GM21786 (cell line): Measurements from ENCODE around the gene TNNI3K.

Experiments
- ATAC-seq: cut with Tn5 transposase; IDR thresholded peaks from one replicate; pipeline ENCODE4 v1.9.1; 2021; ENCODE audit not compliant: unreplicated experiment

TNNI3K gene

DNA sequence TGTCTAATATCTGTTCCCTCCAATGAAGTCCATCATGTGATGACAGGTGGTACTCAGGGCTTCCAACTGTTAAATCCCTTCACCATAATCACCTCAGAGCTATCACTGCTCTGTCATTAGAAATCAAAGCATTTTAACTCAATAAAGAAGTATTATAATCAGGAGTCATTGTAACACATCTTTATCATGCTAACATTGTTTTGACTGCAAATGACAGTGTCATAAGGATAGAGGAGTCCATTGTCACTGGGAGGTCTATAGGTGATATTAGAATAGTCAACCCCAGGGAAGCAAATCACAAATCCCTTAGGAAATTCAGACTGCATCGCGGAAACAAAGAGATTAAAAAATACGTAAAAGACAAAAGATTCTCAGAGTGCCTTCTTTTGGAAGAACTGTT lies 246.4 kb downstream of the TNNI3K start:
- ATAC-seq: no peak

DNA sequence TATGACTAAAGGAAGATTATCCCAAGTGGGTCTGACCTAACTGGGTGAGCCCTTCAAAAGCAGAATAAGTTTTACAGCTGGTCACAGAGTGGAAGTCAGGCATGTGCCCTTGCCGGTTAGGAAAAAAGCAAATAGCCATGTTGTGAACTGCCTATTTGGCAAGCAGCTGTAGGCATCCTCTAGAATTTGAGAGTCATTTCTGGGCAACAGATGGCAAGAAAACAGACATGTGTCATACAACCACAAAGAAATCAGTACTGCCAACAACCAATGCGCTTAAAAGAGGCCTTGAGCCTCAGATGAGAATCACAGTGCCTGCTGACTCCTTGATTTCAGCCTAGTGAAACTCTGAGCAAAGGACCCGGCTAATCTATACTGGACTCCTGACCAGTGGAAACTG lies 250.4 kb downstream of the TNNI3K start:
- no peak for ATAC-seq

DNA sequence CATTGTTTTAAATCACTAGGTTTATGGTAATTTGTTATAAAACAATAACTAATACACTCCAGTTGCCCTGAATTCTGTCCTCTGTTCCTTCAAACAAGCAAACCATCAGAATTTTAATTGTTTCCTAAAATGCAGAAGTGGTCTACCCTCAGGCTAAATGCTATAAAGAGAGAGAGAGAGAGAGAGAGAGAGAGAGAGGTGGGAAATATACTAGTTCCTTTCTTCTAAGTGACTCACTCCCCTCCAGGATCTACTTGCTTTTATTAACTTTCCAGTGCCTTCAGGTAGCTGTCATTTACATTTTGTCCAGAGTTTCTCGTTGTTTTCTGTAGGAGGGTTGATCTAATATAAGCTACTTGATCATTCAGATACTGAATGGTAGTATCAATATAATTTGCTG lies 250.8 kb downstream of the TNNI3K start:
- no peak for ATAC-seq

DNA sequence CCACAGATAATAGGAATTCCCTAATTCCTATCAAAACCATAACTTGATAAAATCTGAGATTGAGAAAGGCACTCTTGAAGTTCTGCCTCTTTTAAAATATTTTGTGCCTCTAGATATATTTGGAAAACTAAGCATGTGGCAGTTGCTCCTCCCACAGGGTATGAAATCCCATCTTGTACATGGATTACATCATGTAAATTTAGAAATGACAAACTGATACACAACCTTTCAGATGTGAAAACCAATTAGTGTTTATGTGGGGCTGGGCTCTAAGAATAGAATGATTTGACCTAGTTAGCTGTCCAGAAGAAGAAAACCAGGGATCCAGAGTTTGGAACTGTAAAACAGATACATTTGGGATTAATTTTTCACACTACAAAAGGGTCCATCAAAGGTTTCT lies 261.5 kb downstream of the TNNI3K start:
- ATAC-seq: no peak

DNA sequence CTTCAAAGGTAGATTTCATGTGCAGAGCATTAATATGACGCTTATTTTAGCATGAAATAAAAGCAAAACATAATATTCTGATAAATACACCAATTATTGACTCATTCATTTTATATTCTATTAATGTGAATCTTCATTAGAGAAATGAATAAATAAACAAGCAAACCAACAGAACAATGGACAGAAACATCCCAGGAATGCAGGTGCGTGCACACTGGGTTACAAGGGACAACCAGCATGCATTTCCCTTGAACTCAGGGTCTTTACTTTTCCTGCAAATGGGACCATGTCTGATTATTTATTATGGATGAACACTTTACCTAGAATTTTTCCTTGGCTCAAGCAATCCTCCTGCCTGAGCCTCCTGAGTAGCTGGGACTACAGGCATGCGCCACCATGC lies 263.7 kb downstream of the TNNI3K start:
- ATAC-seq: no peak

GRCh38 chr1:74502432-74502831 lies 267.2 kb downstream of the TNNI3K start:
- no peak for ATAC-seq

GRCh38 chr1:74502858-74503257 lies 267.7 kb downstream of the TNNI3K start:
- ATAC-seq: no peak

GRCh38 chr1:74504125-74504932 lies 269.1 kb downstream of the TNNI3K start:
- peak; percentile 87 for ATAC-seq

GRCh38 chr1:74504933-74505512 lies 269.8 kb downstream of the TNNI3K start:
- no peak for ATAC-seq

DNA sequence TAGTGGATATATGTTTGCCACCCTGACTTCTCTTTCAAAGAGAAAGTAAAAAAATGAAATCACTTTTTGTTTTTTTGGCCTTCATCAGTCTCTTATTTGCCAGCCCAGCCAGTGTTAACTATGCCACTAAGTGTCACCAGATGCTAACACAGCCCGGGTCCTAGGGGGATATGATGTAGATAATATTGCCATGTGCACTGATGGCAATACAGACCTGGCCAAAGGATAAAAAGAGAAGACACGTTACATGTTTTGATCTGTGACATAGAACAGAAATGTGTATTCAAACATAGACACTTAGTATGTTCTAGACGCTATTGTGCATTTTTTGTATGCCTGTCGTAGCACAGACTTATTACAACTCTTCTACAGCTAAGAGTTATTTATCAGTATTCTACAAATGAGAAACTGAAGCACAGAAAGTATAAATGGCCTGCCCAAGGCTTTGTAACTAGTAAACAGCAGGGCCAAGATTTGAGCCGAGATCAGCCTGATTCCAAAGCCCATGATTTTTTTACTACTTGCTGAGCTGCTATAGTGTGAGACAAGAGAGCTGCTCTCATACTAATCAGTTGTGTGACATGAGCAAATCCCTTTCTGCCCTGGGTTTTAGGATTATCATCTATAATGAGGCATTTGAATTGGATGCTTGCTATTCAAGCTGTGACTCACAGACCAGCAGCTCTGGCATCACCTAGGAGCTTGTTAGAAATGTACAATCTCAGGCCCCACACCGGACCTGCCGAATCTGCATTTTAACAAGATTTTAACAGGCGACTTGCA lies 270.9 kb downstream of the TNNI3K start:
- ATAC-seq: no peak

GRCh38 chr1:74508449-74508848 lies 273.3 kb downstream of the TNNI3K start:
- no peak for ATAC-seq

DNA sequence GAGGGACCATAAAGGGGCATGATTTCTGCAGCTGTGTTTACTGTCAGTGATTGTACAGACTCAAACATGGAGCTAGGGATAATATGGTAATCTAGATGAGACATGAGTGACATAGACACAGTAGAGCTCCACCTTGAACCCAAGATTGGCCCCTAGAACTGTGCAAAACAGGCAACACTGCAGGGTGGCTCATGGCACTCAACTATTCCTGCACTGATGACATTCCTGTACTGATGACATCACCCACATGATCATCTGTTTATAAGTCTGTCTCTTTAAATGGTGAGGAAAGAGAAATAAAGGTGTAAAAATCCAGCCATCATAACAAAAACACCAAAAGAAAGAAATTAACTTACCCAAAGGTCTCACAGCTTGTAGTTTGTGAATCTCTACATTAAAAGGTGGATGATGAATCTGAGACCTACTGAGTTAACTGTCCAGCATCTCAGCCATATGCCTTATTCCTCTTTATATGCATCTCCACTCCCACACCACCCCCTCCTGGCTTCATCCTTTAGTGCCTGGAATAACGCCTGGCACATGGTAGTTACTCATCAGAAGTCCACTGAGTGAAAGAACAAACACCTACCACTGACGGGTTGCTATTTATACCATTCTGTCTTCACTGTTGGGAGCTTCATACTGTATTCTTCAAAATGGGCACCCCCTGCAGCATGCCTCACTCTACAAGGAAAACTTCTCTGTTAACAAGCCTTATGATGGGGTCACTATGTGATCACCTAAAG lies 277.2 kb downstream of the TNNI3K start, which contains the start of gene LRRC53:
Gene LRRC53, minus strand, starts transcription at position 442 of the 746 bp plus-strand sequence. CDS start 29,262 bp downstream, outside the sequence.
- ATAC-seq: no peak

GRCh38 chr1:74513411-74514300 lies 278.5 kb downstream of the TNNI3K start:
- no peak for ATAC-seq

DNA sequence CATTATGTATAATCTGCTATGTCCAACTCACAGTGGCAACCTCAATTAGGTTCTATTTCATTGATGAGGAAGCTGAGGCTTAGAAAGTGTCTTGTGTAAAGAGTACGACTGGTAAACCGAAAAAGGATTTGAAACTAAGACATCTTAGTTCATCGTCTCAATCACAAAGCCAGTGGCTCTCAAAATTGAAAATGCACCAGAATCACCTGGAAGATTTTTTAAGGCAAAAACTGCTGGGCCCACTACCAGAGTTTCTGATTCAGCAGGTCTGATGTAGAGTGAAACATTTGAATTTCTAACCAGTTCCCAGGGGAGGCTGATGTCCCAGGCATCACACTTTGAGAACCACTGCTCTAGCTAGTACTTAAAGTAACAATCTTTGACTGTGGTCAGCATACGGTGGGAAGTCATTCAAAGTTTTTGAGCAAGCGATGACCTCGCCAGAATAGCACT lies 282.4 kb downstream of the TNNI3K start:
- ATAC-seq: peak; percentile 74

- no peak for ATAC-seq
Observed at GRCh38 chr1:74522148-74522547, 287.0 kb downstream of the TNNI3K start.

- no peak for ATAC-seq
Observed at GRCh38 chr1:74523873-74524480, 288.8 kb downstream of the TNNI3K start.

DNA sequence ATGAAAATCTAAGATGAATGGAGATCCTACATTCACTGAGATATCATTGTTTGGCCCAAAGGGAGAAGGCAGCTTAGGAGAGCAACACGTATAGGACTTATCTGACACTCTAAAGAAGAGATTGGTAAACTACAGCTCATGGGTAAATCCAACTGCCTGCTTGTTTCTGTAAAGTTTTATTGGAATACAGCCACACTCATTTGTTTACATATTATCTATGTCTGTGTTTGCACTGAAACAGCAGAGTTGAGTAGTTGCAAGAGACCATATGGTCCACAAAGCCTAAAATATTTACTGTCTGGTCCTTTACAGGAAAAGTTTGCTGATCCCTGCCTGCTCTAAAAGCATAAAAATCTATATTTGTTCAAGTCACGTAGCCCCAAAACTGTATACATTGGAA lies 291.5 kb downstream of the TNNI3K start:
- no peak for ATAC-seq

DNA sequence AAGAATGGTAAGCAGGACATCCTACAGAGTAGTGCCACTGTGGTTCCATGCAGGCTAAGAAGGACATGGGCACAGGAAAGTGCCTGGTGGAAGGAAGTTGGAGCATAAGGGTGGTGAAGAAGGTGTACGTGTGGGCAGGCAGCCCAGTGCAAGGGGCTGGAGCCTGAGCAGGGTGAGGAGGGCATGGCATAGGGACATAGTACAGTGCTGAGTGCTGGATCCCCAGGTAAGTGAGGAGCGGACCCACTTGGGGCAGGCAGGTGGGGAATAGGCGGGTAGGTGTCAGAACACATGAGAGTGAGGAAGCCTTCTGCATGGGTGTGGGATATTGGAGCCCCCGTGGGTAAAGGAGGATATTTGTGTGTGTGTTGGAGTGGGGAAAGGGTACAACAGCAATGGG lies 292.9 kb downstream of the TNNI3K start:
- no peak for ATAC-seq

GRCh38 chr1:74530892-74531291 lies 295.7 kb downstream of the TNNI3K start:
- ATAC-seq: no peak

DNA sequence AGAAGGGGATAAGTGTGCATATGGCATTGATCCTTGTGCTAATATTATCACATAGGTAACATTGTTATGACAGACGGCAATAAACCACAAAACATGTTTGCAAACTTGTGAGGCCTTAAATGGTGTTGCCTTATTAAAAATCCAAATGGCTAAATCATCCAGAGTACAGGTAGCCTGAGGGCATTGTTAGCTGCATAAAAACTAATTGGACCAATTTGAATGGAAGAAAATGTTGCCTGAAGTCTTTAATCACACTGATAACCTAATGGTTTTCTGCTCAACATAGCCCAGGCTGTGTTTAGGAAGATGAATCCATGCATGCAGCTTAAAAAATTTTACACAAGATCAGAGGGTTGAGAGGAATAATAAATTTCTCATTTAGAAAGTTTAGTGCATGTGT lies 296.6 kb downstream of the TNNI3K start:
- no peak for ATAC-seq
